Activated T-helper 1 cell treated with anti-CD3 and anti-CD28 coated beads, Interleukin-12 subunit alpha, Interleukin-12 subunit beta, Interleukin-2, Interleukin-4 antibody, amounts not matched to agents 30 ng/mL and 10 ng/mL and 1 ng/mL, durations not matched to agents 14 hours and 24 hours and 36 hours (primary cell): ENCODE data around the gene PAK4. TPM values are rescaled to one million over a fixed set of nuclear protein-coding genes. Genes with fewer than 3 reads are reported as not detected.

ENCODE experiments used
- DNase-seq: peaks from one replicate; pipeline ENCODE4 v3.0.0; 2021; ENCODE audit warnings: low spot score
- H3K27ac Mint-ChIP-seq: one replicate; pipeline ENCODE4 v1.8.0; 2021; ENCODE audit warnings: mild to moderate bottlenecking, mixed read lengths
- H3K27me3 Mint-ChIP-seq: one replicate; pipeline ENCODE4 v1.8.0; 2022; ENCODE audit warnings: mild to moderate bottlenecking, moderate library complexity, mixed read lengths; ENCODE audit not compliant: insufficient read depth
- H3K36me3 Mint-ChIP-seq: one replicate; pipeline ENCODE4 v1.8.0; 2021; ENCODE audit warnings: low read depth, mixed read lengths
- H3K4me1 Mint-ChIP-seq: one replicate; pipeline ENCODE4 v1.8.0; 2021; ENCODE audit warnings: low read depth, mixed read lengths
- H3K4me3 Mint-ChIP-seq: one replicate; pipeline ENCODE4 v1.8.0; 2021; ENCODE audit warnings: mild to moderate bottlenecking, moderate library complexity, mixed read lengths
- H3K9me3 Mint-ChIP-seq: one replicate; pipeline ENCODE4 v1.8.0; 2021; ENCODE audit warnings: mixed read lengths
- intact Hi-C: fragments of 100-400 bp; cut with micrococcal nuclease; formaldehyde crosslinking; loops from one replicate; pipeline ENCODE4 v1.15.1; 2024
- total RNA-seq: library from RNA; stranded (reverse); gene quantifications from 2 replicates; pipeline ENCODE4 v1.2.3, GENCODE V29; 2022

The PAK4 gene
- total RNA-seq, 1 donor from 2014 or later: 19.9 TPM

DNA sequence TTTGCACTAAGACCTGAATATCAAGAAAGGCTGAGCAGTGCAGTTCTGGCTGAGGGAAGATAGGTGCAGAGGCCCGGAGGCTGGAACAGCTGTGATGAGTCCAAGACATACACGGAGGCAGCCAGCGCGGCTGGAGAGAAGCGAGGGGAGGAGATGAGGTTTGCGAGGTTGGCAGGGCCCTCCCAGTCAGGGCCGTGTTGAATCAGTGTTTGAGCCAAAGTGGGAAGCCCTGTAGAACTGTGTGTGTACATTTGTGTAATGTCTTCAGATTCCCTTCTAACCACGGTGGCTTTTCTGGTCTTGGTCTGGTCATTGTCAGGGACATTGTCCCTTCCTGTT is 34.9 kb downstream of the PAK4 start:
- Mint-ChIP-seq H3K27me3 (no peaks in the 10 kb centered on the region), H3K4me1 (peaks cover 5% of the 10 kb centered on the region), H3K27ac (no peak overlapping the region), H3K36me3 (no peaks in the 10 kb centered on the region), H3K4me3 (no peak overlapping the region), H3K9me3 (no peaks in the 10 kb centered on the region)
- DNase-seq: no peak
- intact Hi-C loops: no loop called here

DNA sequence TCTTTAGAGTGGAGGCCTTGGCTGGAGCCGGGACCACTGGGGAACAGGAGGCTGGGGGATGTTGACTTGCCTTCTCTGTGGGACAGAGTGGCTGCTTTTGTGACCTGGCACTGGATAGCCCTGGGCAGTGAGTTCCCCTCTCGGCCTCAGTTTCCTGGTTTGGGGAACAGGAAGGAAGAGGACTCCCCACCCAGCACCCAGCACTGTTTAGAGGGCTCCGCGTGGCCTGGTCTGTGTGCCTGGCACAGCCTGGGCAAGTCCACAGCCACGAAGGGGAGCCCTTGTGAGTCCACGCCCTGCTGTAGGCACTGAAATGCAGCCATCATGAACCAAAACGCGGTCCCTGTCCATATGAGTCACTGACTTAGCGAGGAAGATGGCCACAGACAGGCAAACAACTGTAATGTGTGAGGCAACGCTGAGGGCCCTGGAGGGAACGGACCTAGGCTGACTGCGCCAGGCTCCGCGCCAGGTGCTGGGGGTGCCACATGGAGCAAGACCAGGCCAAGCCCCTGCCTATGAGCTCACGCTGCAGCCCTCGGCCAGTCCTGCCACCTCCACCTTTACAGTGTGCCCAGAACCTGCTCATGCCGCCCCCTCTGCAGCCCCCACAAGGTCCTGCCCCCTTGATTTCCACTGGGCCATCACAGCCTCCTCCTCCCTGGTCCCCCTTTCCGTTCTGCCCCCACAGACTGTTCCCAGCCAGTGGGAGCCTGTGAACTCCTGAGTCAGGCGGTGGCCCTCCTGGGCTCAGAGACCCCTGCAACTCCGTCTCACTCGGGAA is 35.5 kb downstream of the PAK4 start:
- Mint-ChIP-seq H3K27me3 (no peaks in the 10 kb centered on the region), H3K36me3 (no peaks in the 10 kb centered on the region), H3K27ac (no peak overlapping the region), H3K9me3 (no peaks in the 10 kb centered on the region), H3K4me3 (no peak overlapping the region), H3K4me1 (peaks cover 5% of the 10 kb centered on the region)
- no peak for DNase-seq
- intact Hi-C loops: no loop called here

DNA sequence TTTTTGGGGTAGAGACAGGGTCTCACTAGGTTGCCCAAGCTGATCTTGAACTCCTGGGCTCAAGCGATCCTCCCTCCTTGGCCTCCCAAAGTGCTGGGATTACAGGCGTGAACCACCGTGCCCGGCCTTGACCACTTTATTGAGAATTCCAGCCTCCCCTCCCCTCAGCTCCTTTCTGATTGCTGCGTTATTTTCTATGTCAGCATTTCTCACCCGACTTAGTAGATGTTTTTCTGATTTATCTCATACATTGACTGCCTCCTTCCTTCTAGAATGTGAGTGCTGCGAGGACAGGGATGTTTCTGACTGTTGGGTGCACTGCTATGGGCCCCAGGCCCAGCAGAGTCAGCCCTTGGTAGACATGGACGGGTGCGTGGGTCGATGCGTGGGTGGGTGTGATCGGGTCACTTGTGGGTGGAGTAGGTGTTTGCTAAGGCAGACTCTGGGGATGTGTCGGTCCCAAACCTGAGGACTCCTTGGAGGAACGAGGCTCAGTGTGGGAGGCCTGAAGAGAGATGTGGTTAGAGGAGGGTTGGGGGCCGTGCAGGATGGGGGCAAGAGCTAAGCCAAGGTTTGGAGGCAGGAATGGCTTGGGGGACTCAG is 37.0 kb downstream of the PAK4 start:
- Mint-ChIP-seq H3K27me3 (no peaks in the 10 kb centered on the region), H3K4me1 (peaks cover 5% of the 10 kb centered on the region), H3K27ac (peak overlapping the region; percentile 49)

DNA sequence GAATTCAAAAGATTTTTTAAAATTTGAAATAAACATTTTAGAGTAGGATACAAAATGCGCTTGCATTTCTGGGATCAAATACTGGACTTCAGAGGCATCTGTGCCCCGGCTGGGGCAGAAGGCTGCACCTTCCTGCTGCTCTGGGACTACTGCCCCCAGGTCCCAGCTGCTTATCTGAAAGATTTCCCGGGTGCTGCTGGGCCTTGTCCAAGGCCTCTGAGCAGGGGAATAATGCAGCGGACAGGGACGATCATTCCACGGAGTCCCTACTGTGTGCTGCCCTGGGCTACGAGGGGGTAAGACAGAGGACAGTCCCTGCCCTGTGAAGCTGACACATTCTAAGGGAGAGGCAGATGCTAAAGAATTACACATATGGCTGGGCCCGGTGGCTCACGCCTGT is 38.0 kb downstream of the PAK4 start:
- Mint-ChIP-seq H3K9me3 (no peaks in the 10 kb centered on the region), H3K36me3 (no peaks in the 10 kb centered on the region), H3K27me3 (no peaks in the 10 kb centered on the region), H3K27ac (no peak overlapping the region), H3K4me3 (no peak overlapping the region), H3K4me1 (peaks cover 5% of the 10 kb centered on the region)
- no peak for DNase-seq
- intact Hi-C loops: no loop called here

More for the DNA sequence above, 37.0 kb downstream of the PAK4 start:
- DNase-seq: no peak
- H3K4me3 Mint-ChIP-seq: no peak overlapping the region
- no peaks in the 10 kb centered on the region for H3K36me3 Mint-ChIP-seq
- intact Hi-C loops: no loop called here
- H3K9me3 Mint-ChIP-seq: no peaks in the 10 kb centered on the region

DNA sequence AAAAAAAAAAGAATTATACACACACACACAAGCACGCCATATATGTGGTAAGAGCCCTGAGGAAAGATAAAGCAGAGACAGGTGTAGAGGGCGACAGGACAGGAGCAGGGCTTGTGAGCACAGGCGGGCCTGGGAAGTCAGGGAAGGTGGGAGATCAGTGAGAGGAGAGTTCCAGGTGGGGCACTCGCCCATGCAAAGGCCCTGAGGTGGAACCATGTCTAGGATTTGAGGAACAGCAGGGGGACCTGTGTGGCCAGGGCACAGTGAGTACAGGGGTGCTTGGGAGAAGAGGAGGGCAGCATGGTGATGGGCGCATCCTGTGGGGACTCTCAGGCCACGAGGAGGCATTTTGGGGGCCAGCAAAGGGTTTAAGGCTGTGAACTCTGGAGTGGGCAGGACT is 38.7 kb downstream of the PAK4 start:
- Mint-ChIP-seq H3K27me3 (no peaks in the 10 kb centered on the region), H3K9me3 (no peaks in the 10 kb centered on the region), H3K27ac (no peak overlapping the region), H3K36me3 (no peaks in the 10 kb centered on the region), H3K4me1 (peaks cover 5% of the 10 kb centered on the region), H3K4me3 (no peak overlapping the region)
- intact Hi-C loops: no loop called here
- DNase-seq: no peak

DNA sequence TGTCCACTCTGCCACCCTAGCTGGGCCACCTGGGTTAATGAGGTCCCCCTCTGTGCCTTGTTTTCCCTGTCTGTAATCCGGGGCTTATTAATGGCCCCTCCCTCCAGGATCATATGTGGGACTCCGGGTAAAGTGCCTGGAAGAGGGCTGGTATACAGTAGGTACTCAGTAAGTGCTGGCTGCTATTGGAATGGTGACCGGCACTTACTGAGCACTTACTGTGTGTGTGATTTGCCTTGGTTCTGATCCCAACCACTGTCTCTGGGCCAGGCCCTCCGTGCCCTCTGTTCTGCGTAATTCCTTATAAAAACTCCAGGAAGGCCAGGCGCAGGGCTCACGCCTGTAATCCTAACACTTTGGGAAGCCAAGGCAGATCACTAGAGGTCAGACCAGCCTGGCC is 40.3 kb downstream of the PAK4 start:
- intact Hi-C loops: no loop called here
- no peak for DNase-seq
- no peaks in the 10 kb centered on the region for H3K9me3 Mint-ChIP-seq
- H3K4me3 Mint-ChIP-seq: no peak overlapping the region
- no peak overlapping the region for H3K27ac Mint-ChIP-seq
- H3K4me1 Mint-ChIP-seq: peaks cover 5% of the 10 kb centered on the region
- H3K36me3 Mint-ChIP-seq: no peaks in the 10 kb centered on the region
- H3K27me3 Mint-ChIP-seq: no peaks in the 10 kb centered on the region

DNA sequence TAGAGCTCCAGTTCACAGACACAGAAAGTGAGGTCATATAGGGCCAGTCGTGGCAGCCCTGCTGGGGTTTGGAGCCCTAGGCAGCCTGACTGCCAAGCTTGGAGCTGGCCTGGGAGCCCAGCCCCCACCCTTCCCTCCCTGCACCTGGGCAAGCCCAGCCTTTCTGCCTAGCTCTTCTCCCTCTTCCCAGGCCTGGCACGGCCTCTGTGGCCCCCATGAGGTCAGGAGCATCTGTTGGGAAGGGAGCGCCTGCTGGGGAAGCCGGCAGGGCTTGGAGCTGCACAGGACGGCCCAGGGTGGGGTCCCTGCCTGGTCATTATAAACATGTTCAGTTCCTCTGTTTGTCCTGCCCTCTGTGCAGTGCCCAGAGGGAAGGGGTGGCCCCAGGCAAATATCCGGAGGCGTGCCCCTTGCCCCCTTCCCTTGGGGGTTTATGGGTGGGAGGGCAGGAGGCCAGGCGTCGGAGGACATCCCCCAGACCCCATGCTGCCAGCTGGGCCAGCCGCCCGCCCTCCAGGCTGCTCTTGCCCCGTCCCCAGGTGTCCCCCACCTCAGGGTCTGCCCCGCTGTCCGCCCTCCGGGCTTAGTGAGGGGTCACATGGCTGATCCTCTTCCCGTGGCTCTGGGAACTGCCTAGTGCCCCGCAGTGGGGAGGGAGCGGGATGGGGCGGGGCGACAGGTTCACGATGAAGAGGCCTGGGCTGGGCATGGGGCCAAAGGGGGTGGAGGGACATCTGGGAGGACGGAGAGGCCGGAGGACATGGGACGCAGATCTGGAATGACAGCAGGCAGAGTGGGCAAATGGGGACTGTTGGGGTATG is 41.2 kb downstream of the PAK4 start:
- no peaks in the 10 kb centered on the region for H3K27me3 Mint-ChIP-seq
- H3K4me3 Mint-ChIP-seq: no peak overlapping the region
- H3K36me3 Mint-ChIP-seq: no peaks in the 10 kb centered on the region

DNA sequence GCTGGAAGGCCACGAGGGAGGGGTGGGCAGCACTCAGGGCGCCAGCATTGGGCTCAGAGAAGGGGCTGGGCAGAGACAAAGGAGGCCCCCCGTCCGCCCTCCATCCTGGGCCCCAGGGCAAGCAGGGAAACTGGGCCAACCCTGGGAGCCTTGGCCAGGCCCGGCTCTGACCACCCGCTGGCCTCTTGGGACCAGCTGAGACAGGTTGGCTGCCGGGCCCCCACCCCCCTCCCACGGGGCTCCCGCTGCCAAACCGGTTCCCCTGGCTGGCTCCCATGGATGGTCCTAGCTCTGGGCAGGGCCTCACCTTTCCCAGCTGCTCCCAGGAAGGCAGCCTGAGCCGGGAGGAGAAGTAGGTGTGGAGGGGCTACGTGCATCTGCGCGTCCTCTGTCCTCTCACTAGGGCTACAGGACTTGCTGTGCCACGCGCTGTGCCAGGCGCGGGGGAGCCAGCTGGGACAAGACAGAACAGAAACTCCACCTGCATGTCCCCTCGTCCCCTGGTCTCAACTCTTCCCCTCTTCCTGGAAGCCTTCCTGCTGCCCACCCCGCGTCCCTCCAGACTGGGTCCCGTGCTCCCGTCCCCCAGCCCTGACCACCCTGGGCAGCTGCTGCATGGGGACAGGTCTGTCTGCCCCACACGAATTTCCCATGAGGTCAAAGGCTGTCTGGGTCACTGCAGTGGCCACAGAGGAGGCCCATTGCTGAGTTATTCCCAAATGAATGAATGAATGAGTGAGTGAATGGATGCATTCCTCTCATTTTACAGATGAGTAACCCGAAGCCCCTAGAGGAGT is 42.1 kb downstream of the PAK4 start:
- intact Hi-C loops: no loop called here
- Mint-ChIP-seq H3K9me3 (no peaks in the 10 kb centered on the region), H3K4me3 (no peak overlapping the region), H3K4me1 (peaks cover 2% of the 10 kb centered on the region), H3K36me3 (no peaks in the 10 kb centered on the region), H3K27me3 (no peaks in the 10 kb centered on the region), H3K27ac (no peak overlapping the region)
- no peak for DNase-seq

More for the DNA sequence above, 41.2 kb downstream of the PAK4 start:
- intact Hi-C loops: no loop called here
- peaks cover 5% of the 10 kb centered on the region for H3K4me1 Mint-ChIP-seq
- DNase-seq: no peak
- H3K27ac Mint-ChIP-seq: no peak overlapping the region
- no peaks in the 10 kb centered on the region for H3K9me3 Mint-ChIP-seq

DNA sequence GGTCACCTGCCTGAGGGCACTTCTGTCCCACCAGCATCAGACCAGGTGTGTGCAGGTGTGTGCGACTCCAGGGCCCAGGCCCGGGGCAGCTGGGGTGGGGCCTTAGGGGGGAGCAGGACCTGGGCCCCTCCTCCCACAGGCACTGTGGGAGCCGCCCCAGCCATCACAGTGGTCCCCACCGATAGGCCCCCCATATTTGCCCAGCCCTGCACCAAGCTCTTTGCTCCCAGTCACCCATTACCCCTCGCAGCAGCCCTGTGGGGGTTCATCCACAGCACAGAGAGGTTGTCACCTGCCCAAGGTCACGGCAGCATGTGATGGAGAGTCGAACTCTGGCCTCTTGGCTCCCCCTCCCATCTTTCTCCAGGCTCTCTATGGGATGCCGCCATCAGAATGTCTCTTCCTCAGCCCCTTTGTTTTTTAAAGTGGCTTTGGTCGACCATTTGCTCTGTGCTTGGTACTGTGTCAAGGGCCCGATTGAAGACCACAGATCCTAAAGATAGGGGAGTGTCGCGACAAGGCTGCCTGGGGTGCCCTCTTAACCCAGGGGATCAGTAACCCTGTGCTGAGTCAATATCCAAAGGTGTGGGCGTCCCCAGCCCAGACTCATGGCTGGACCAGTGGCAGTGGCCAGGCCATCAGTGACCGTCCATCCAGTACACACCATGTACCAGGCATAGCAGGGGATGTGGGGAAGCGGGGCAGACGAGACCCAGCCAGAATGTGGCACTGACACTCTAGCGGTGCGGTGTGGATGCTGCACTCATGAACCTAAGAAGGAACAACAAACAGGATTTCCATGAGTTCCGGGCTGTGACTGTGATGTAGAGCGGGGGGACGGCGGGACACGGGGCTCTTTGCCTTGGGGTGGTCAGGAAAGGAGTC is 42.9 kb downstream of the PAK4 start:
- no peaks in the 10 kb centered on the region for H3K4me1 Mint-ChIP-seq
- no peaks in the 10 kb centered on the region for H3K9me3 Mint-ChIP-seq
- no peak for DNase-seq
- no peaks in the 10 kb centered on the region for H3K36me3 Mint-ChIP-seq
- intact Hi-C loops: no loop called here
- no peak overlapping the region for H3K4me3 Mint-ChIP-seq
- no peak overlapping the region for H3K27ac Mint-ChIP-seq
- no peaks in the 10 kb centered on the region for H3K27me3 Mint-ChIP-seq

DNA sequence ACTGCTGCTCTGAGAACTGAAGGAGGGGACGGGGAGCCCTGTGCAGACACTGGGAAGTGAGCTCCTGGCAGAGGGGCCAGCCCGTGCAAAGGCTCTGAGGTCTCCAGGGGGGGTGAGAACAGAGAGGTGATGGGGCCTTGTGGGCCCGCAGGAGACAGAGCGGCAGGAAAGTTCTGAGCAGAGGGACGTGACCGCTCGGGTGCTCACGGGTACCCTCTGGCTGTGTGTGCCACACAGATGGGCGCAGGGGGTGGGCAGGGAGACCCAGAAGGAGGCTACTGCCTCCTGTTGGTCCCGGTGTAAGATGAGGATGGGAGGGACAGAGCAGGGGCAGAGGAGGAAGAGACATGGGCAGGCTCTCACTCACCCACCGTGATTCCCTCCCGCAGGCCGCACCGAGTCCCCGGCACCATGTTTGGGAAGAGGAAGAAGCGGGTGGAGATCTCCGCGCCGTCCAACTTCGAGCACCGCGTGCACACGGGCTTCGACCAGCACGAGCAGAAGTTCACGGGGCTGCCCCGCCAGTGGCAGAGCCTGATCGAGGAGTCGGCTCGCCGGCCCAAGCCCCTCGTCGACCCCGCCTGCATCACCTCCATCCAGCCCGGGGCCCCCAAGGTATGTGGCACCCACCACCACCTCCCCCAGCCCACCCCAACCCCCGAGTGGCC is 43.7 kb downstream of the PAK4 start:
- Mint-ChIP-seq H3K36me3 (no peaks in the 10 kb centered on the region), H3K9me3 (no peaks in the 10 kb centered on the region), H3K4me1 (no peaks in the 10 kb centered on the region), H3K27me3 (no peaks in the 10 kb centered on the region), H3K4me3 (no peak overlapping the region), H3K27ac (no peak overlapping the region)
- no peak for DNase-seq
- intact Hi-C loops: no loop called here

DNA sequence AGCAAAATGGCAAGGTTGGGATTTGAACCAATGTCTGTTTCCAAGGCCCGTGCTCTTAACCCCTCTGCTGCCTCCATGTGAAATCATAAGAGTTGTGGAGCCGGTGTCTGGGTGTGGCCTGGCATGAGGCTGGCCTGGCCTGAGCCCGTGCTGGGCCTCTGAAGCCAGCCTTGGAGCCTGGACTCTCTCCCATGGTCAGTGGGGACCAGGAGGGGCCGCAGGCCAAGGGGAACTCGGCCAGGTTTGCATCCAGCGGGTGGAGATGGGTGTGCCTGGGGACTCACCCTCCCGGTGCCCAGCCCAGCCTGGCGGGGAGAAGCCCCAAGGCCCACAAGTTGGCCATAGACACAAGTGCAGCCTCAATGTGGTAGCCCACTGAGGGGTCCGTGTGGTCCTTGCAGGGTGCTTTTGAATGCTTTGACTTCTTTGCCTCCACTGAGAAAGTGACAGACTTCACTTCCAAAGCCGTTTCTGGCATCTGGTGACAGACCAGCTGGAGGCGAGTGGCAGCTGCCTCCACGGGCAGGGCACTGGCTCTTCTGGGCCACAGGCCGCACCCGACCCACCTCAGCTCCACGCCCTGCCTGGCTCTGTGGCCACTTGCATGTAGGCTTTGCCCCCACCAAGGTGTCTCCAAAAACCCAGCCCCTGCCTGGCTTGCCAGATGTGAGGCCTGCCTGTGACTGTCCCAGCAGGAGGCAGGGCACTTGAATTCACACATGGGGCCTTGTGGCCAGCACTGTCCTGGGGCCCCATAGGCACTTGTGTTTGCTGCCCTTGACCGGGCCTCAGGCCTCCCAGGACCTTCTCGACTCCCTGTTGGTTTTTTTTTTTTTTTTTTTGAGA is 45.0 kb downstream of the PAK4 start:
- H3K9me3 Mint-ChIP-seq: no peaks in the 10 kb centered on the region
- H3K4me3 Mint-ChIP-seq: no peak overlapping the region
- no peak for DNase-seq
- no peaks in the 10 kb centered on the region for H3K4me1 Mint-ChIP-seq
- H3K27me3 Mint-ChIP-seq: no peaks in the 10 kb centered on the region
- H3K27ac Mint-ChIP-seq: no peak overlapping the region
- intact Hi-C loops: no loop called here
- no peaks in the 10 kb centered on the region for H3K36me3 Mint-ChIP-seq
